HL-60 (cell line): ENCODE results near the gene FHAD1.

Experiments
- DNase-seq, 2 experiments: peaks; one replicate each; pipeline ENCODE4 v3.0.0-alpha.2; 2010 to 2020; ENCODE audit warnings: low read depth in 1 of 2, low spot score in 1 of 2
- H3K27ac ChIP-seq: fragments of 250-450 bp; sonication (Bioruptor Pico); replicated peaks from 2 replicates; pipeline ENCODE4 v1.5.1; 2020; ENCODE audit warnings: mild to moderate bottlenecking, moderate library complexity
- H3K27me3 ChIP-seq: fragments of 250-450 bp; sonication (Bioruptor Pico); 2 replicates; pipeline ENCODE4 v1.5.1; 2021; ENCODE audit warnings: mild to moderate bottlenecking, moderate library complexity; ENCODE audit not compliant: insufficient read depth, poor library complexity, severe bottlenecking
- H3K4me3 ChIP-seq: replicated peaks from 2 replicates; pipeline ENCODE4 v1.5.1; 2011; ENCODE audit warnings: mild to moderate bottlenecking, control low read depth, low read length; ENCODE audit not compliant: insufficient read depth
- CTCF ChIP-seq: IDR thresholded peaks from one replicate; pipeline ENCODE4 v1.5.1; 2011; ENCODE audit warnings: low read length, control low read depth, inconsistent platforms; ENCODE audit not compliant: insufficient read depth
- GABPA ChIP-seq: IDR thresholded peaks from 2 replicates; pipeline ENCODE4 v1.6.1; 2012; ENCODE audit warnings: low read depth
- POLR2AphosphoS5 ChIP-seq: IDR thresholded peaks from 2 replicates; pipeline ENCODE4 v1.6.1; 2012; ENCODE audit warnings: low read depth
- REST ChIP-seq: IDR thresholded peaks from 2 replicates; pipeline ENCODE4 v1.6.1; 2012; ENCODE audit warnings: low read depth; ENCODE audit not compliant: insufficient replicate concordance
- SPI1 ChIP-seq: IDR thresholded peaks from 2 replicates; pipeline ENCODE4 v1.6.1; 2012; ENCODE audit warnings: low read depth, mild to moderate bottlenecking, borderline replicate concordance

The FHAD1 gene

GRCh38 chr1:15423355-15424077 is 176.5 kb downstream of the FHAD1 start:
- DNase-seq, result no peak
- TF ChIP-seq REST, result no peak
- no peak for TF ChIP-seq CTCF
- no peak for TF ChIP-seq SPI1
- no peaks in the 10 kb centered on the region for H3K27me3 ChIP-seq
- no peak overlapping the region for H3K4me3 ChIP-seq
- H3K27ac ChIP-seq, result no peak overlapping the region

GRCh38 chr1:15424146-15424667 is 177.2 kb downstream of the FHAD1 start:
- H3K27ac ChIP-seq, result no peak overlapping the region
- DNase-seq, result no peak
- no peak for TF ChIP-seq REST
- TF ChIP-seq SPI1, result no peak
- no peak for TF ChIP-seq POLR2AphosphoS5
- no peak for TF ChIP-seq GABPA
- TF ChIP-seq CTCF, result no peak
- H3K27me3 ChIP-seq, result no peaks in the 10 kb centered on the region
- no peak overlapping the region for H3K4me3 ChIP-seq

- no peaks in the 10 kb centered on the region for H3K27me3 ChIP-seq
- no peak for DNase-seq
- no peak overlapping the region for H3K4me3 ChIP-seq
- no peak overlapping the region for H3K27ac ChIP-seq
- no peak for TF ChIP-seq POLR2AphosphoS5
- TF ChIP-seq GABPA, result no peak
- TF ChIP-seq CTCF, result no peak
- TF ChIP-seq REST, result no peak
- no peak for TF ChIP-seq SPI1
Measured at GRCh38 chr1:15424981-15425380, 178.0 kb downstream of the FHAD1 start.
